GM23338 (cell line): Measurements from ENCODE around the gene GRIK2. TPM values are rescaled to one million over a fixed set of nuclear protein-coding genes. Genes with fewer than 3 reads are reported as not detected.
"Not testable (repeated sequence)": the region's sequence is repeated elsewhere in the genome, so short reads cannot be mapped to it uniquely, and the experiment has no call there.

Source experiments
- ATAC-seq: fragments of 200-7000 bp; cut with Tn5 transposase; 3 replicates; pipeline ENCODE4 v1.9.1; 2020
- DNase-seq: peaks from one replicate; pipeline ENCODE4 v3.0.0-alpha.2; 2015; ENCODE audit warnings: low spot score
- H2AFZ ChIP-seq: fragments of 200-600 bp; sonication (generic); 2 replicates; pipeline ENCODE4 v1.8.0; 2016; ENCODE audit warnings: antibody characterized with exemption, mild to moderate bottlenecking, moderate library complexity
- H3F3A ChIP-seq: fragments of 200-600 bp; sonication (generic); replicated peaks from 2 replicates; pipeline ENCODE4 v1.8.0; 2017; ENCODE audit warnings: antibody characterized with exemption, mixed run types, low read depth
- H3K27ac ChIP-seq: fragments of 200-600 bp; sonication (generic); 2 replicates; pipeline ENCODE4 v1.6.1; 2016; ENCODE audit warnings: low read depth
- H3K27me3 ChIP-seq: fragments of 200-600 bp; sonication (generic); 2 replicates; pipeline ENCODE4 v1.8.0; 2016; ENCODE audit warnings: mild to moderate bottlenecking, mixed run types, moderate library complexity; ENCODE audit not compliant: insufficient read depth
- H3K36me3 ChIP-seq: fragments of 200-600 bp; sonication (generic); 2 replicates; pipeline ENCODE4 v1.8.0; 2016; ENCODE audit warnings: mild to moderate bottlenecking; ENCODE audit not compliant: insufficient read depth
- H3K4me1 ChIP-seq: fragments of 200-600 bp; sonication (generic); 2 replicates; pipeline ENCODE4 v1.8.0; 2016; ENCODE audit warnings: mild to moderate bottlenecking, moderate library complexity; ENCODE audit not compliant: insufficient read depth
- H3K4me2 ChIP-seq: fragments of 200-600 bp; sonication (generic); 2 replicates; pipeline ENCODE4 v1.7.1; 2017; ENCODE audit warnings: mixed run types
- H3K4me3 ChIP-seq: fragments of 200-600 bp; sonication (generic); 2 replicates; pipeline ENCODE4 v1.6.1; 2016; ENCODE audit warnings: mixed run types
- H3K79me2 ChIP-seq: fragments of 200-600 bp; sonication (generic); replicated peaks from 2 replicates; pipeline ENCODE4 v1.8.0; 2017; ENCODE audit warnings: mild to moderate bottlenecking; ENCODE audit not compliant: insufficient read depth
- H3K9me2 ChIP-seq: fragments of 200-600 bp; sonication (generic); 2 replicates; pipeline ENCODE4 v1.8.0; 2017; ENCODE audit not compliant: insufficient read depth
- H4K20me1 ChIP-seq: fragments of 200-600 bp; sonication (generic); replicated peaks from 2 replicates; pipeline ENCODE4 v1.8.0; 2017; ENCODE audit warnings: mild to moderate bottlenecking; ENCODE audit not compliant: insufficient read depth
- H3K27ac Mint-ChIP-seq: 2 replicates; pipeline ENCODE4 v1.8.0; 2020; ENCODE audit warnings: inconsistent platforms, mild to moderate bottlenecking, moderate library complexity, mixed read lengths
- H3K27me3 Mint-ChIP-seq: 3 replicates; pipeline ENCODE4 v1.8.0; 2022; ENCODE audit warnings: low read depth, mild to moderate bottlenecking, moderate library complexity, mixed read lengths, inconsistent platforms; ENCODE audit not compliant: insufficient read depth, poor library complexity
- H3K36me3 Mint-ChIP-seq: 3 replicates; pipeline ENCODE4 v1.8.0; 2021; ENCODE audit warnings: low read depth, mild to moderate bottlenecking, inconsistent platforms, moderate library complexity, mixed read lengths
- H3K4me1 Mint-ChIP-seq: 3 replicates; pipeline ENCODE4 v1.8.0; 2020; ENCODE audit warnings: mild to moderate bottlenecking, inconsistent platforms, mixed read lengths
- H3K4me3 Mint-ChIP-seq: 3 replicates; pipeline ENCODE4 v1.8.0; 2021; ENCODE audit warnings: moderate library complexity, mild to moderate bottlenecking, inconsistent platforms, mixed read lengths
- H3K9me3 Mint-ChIP-seq: 3 replicates; pipeline ENCODE4 v1.8.0; 2020; ENCODE audit warnings: moderate library complexity, mild to moderate bottlenecking, inconsistent platforms, mixed read lengths
- CREB1 ChIP-seq: fragments of 250-450 bp; sonication (Bioruptor Pico); IDR thresholded peaks from 2 replicates; pipeline ENCODE4 v1.5.0; 2020; ENCODE audit warnings: low read depth, mild to moderate bottlenecking, moderate library complexity
- EZH2phosphoT487 ChIP-seq: fragments of 200-600 bp; sonication (generic); IDR thresholded peaks from one replicate; pipeline ENCODE4 v1.8.1; 2018; ENCODE audit warnings: antibody characterized with exemption; ENCODE audit not compliant: unreplicated experiment
- NANOG ChIP-seq: IDR thresholded peaks from 2 replicates; pipeline ENCODE4 v1.6.1; 2016; ENCODE audit warnings: antibody characterized with exemption, borderline replicate concordance
- STAT1 ChIP-seq: IDR thresholded peaks from one replicate; pipeline ENCODE4 v1.6.1; 2016; ENCODE audit warnings: antibody characterized with exemption; ENCODE audit not compliant: unreplicated experiment
- ZNF114 ChIP-seq: fragments of 250-450 bp; sonication (Bioruptor Pico); IDR thresholded peaks from 2 replicates; pipeline ENCODE4 v1.5.0; 2020; ENCODE audit warnings: mild to moderate bottlenecking, moderate library complexity
- ZNF331 ChIP-seq: fragments of 250-450 bp; sonication (Bioruptor Pico); IDR thresholded peaks from 2 replicates; pipeline ENCODE4 v1.5.0; 2020; ENCODE audit warnings: low read depth, mild to moderate bottlenecking, moderate library complexity
- polyA plus RNA-seq: library from polyadenylated mRNA; unstranded; fragments of >200 nt; fragmentation: Nextera tagmentation; extraction: Ambion mirVana; gene quantifications from 2 replicates; pipeline ENCODE4 v1.2.1, GENCODE V29; 2016
- total RNA-seq: library from RNA; depleted of rRNA; stranded (reverse); fragments of >200 nt; shearing (Covaris generic); gene quantifications from 2 replicates; pipeline ENCODE4 v1.2.3, GENCODE V29; 2014
- TF ChIP-seq, protein P1 (sequence below): fragments of 250-450 bp; sonication (Bioruptor Pico); IDR thresholded peaks from 2 replicates; pipeline ENCODE4 v1.5.0; 2020; ENCODE audit warnings: mild to moderate bottlenecking, moderate library complexity
- TF ChIP-seq, protein P2 (sequence below): IDR thresholded peaks from 2 replicates; pipeline ENCODE4 v1.6.1; 2016; ENCODE audit warnings: antibody characterized with exemption
- TF ChIP-seq, protein P3 (sequence below): IDR thresholded peaks from one replicate; pipeline ENCODE4 v1.6.1; 2018; ENCODE audit warnings: antibody characterized with exemption; ENCODE audit not compliant: unreplicated experiment

Gene GRIK2
- total and polyA plus RNA-seq, 2 experiments from 2014 or later, result 0.73 to 3.0 TPM

DNA sequence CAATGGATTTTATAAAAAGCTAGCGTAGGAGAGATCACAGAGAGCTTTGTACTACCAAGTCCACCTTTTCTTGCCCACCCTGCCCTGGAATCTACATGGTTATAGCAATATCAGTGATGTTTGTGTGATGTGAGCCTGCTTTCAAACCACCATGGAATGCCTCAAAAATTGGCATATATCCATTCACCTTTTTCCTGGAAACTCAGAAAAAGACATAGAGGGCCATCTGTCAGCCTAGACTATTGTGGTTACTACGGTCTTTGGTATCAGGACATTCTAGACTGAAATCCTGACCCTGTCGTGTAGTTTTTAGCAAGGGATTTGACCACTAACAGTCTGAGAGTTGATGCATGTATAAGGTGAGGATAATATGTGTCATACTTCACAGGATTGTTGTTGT is 239.6 kb downstream of the GRIK2 start (continued):
- TF ChIP-seq, protein P1, sequence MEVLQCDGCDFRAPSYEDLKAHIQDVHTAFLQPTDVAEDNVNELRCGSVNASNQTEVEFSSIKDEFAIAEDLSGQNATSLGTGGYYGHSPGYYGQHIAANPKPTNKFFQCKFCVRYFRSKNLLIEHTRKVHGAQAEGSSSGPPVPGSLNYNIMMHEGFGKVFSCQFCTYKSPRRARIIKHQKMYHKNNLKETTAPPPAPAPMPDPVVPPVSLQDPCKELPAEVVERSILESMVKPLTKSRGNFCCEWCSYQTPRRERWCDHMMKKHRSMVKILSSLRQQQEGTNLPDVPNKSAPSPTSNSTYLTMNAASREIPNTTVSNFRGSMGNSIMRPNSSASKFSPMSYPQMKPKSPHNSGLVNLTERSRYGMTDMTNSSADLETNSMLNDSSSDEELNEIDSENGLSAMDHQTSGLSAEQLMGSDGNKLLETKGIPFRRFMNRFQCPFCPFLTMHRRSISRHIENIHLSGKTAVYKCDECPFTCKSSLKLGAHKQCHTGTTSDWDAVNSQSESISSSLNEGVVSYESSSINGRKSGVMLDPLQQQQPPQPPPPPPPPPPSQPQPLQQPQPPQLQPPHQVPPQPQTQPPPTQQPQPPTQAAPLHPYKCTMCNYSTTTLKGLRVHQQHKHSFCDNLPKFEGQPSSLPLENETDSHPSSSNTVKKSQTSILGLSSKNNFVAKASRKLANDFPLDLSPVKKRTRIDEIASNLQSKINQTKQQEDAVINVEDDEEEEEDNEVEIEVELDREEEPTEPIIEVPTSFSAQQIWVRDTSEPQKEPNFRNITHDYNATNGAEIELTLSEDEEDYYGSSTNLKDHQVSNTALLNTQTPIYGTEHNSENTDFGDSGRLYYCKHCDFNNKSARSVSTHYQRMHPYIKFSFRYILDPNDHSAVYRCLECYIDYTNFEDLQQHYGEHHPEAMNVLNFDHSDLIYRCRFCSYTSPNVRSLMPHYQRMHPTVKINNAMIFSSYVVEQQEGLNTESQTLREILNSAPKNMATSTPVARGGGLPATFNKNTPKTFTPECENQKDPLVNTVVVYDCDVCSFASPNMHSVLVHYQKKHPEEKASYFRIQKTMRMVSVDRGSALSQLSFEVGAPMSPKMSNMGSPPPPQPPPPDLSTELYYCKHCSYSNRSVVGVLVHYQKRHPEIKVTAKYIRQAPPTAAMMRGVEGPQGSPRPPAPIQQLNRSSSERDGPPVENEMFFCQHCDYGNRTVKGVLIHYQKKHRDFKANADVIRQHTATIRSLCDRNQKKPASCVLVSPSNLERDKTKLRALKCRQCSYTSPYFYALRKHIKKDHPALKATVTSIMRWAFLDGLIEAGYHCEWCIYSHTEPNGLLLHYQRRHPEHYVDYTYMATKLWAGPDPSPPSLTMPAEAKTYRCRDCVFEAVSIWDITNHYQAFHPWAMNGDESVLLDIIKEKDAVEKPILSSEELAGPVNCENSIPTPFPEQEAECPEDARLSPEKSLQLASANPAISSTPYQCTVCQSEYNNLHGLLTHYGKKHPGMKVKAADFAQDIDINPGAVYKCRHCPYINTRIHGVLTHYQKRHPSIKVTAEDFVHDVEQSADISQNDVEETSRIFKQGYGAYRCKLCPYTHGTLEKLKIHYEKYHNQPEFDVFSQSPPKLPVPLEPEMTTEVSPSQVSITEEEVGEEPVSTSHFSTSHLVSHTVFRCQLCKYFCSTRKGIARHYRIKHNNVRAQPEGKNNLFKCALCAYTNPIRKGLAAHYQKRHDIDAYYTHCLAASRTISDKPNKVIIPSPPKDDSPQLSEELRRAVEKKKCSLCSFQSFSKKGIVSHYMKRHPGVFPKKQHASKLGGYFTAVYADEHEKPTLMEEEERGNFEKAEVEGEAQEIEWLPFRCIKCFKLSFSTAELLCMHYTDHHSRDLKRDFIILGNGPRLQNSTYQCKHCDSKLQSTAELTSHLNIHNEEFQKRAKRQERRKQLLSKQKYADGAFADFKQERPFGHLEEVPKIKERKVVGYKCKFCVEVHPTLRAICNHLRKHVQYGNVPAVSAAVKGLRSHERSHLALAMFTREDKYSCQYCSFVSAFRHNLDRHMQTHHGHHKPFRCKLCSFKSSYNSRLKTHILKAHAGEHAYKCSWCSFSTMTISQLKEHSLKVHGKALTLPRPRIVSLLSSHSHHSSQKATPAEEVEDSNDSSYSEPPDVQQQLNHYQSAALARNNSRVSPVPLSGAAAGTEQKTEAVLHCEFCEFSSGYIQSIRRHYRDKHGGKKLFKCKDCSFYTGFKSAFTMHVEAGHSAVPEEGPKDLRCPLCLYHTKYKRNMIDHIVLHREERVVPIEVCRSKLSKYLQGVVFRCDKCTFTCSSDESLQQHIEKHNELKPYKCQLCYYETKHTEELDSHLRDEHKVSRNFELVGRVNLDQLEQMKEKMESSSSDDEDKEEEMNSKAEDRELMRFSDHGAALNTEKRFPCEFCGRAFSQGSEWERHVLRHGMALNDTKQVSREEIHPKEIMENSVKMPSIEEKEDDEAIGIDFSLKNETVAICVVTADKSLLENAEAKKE (CRISPR knock-in tag), result no peak
- TF ChIP-seq, protein P2, sequence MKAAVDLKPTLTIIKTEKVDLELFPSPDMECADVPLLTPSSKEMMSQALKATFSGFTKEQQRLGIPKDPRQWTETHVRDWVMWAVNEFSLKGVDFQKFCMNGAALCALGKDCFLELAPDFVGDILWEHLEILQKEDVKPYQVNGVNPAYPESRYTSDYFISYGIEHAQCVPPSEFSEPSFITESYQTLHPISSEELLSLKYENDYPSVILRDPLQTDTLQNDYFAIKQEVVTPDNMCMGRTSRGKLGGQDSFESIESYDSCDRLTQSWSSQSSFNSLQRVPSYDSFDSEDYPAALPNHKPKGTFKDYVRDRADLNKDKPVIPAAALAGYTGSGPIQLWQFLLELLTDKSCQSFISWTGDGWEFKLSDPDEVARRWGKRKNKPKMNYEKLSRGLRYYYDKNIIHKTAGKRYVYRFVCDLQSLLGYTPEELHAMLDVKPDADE, result no peak
- no peak for TF ChIP-seq CREB1 (CRISPR knock-in tag)

DNA sequence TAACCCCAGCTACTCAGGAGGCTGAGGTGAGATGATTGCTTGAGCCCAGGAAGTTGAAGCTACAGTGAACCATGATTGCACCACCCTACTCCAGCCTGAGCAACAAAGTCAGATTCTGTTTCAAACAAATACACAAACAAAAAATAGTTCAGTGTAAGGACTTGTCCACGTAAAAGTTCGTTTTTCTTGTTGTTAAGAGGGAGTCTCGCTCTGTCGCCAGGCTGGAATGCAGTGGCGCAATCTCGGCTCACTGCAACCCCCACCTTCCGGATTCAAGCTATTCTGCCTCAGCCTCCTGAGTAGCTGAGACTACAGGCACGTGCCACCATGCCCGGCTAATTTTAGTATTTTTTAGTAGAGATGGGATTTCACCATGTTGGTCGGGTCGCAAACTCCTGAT is 245.4 kb downstream of the GRIK2 start:
- H4K20me1 ChIP-seq, H3K27ac ChIP-seq, H3K27me3 ChIP-seq, H3K4me1 ChIP-seq, H3K9me3 Mint-ChIP-seq, H3F3A ChIP-seq, H3K27me3 Mint-ChIP-seq, H3K4me3 Mint-ChIP-seq, H3K27ac Mint-ChIP-seq, H3K36me3 ChIP-seq, H2AFZ ChIP-seq, H3K4me1 Mint-ChIP-seq, H3K4me2 ChIP-seq, ATAC-seq, H3K36me3 Mint-ChIP-seq, H3K4me3 ChIP-seq, H3K9me2 ChIP-seq, H3K79me2 ChIP-seq: not testable (repeated sequence)
- DNase-seq, result peak; percentile 14

DNA sequence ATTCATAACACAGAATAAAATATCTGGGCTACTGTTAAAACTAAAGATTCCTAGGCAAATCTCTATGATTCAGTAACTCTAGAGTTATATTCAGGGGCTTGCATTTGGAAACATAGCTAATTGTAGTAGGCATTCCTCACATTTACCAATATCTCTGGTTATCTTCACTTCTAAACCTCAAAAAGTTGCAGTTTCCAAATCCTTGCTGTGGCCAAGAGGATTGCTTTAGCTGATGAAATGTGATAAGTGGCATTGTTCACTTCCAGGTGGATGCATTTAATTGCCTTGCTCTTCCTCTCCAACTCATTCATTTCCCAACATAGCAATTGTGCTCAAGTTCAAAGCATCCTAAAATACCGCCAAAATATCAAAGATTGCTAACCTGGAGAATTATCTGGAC is 246.6 kb downstream of the GRIK2 start:
- H3F3A ChIP-seq, result no peaks in the 10 kb centered on the region
- no peaks in the 10 kb centered on the region for H3K79me2 ChIP-seq
- no peak overlapping the region for H3K4me3 ChIP-seq
- Mint-ChIP-seq H3K27ac (no peak overlapping the region), H3K4me3 (no peak overlapping the region), H3K9me3 (no peaks in the 10 kb centered on the region), H3K36me3 (no peaks in the 10 kb centered on the region; the same call in 2 of the 3 replicates), H3K4me1 (peaks cover 4% of the 10 kb centered on the region; the same call in 2 of the 3 replicates), H3K27me3 (peaks cover 3% of the 10 kb centered on the region)
- H2AFZ ChIP-seq, result no peak overlapping the region; the same call in 1 of the 2 replicates
- DNase-seq, result no peak
- H3K27me3 ChIP-seq, result no peaks in the 10 kb centered on the region
- H4K20me1 ChIP-seq, result no peaks in the 10 kb centered on the region
- no peaks in the 10 kb centered on the region for H3K36me3 ChIP-seq
- ATAC-seq, result no peak
- H3K27ac ChIP-seq, result no peak overlapping the region
- H3K4me2 ChIP-seq, result no peak overlapping the region
- H3K9me2 ChIP-seq, result no peaks in the 10 kb centered on the region
- no peaks in the 10 kb centered on the region for H3K4me1 ChIP-seq
- TF ChIP-seq, protein P3, sequence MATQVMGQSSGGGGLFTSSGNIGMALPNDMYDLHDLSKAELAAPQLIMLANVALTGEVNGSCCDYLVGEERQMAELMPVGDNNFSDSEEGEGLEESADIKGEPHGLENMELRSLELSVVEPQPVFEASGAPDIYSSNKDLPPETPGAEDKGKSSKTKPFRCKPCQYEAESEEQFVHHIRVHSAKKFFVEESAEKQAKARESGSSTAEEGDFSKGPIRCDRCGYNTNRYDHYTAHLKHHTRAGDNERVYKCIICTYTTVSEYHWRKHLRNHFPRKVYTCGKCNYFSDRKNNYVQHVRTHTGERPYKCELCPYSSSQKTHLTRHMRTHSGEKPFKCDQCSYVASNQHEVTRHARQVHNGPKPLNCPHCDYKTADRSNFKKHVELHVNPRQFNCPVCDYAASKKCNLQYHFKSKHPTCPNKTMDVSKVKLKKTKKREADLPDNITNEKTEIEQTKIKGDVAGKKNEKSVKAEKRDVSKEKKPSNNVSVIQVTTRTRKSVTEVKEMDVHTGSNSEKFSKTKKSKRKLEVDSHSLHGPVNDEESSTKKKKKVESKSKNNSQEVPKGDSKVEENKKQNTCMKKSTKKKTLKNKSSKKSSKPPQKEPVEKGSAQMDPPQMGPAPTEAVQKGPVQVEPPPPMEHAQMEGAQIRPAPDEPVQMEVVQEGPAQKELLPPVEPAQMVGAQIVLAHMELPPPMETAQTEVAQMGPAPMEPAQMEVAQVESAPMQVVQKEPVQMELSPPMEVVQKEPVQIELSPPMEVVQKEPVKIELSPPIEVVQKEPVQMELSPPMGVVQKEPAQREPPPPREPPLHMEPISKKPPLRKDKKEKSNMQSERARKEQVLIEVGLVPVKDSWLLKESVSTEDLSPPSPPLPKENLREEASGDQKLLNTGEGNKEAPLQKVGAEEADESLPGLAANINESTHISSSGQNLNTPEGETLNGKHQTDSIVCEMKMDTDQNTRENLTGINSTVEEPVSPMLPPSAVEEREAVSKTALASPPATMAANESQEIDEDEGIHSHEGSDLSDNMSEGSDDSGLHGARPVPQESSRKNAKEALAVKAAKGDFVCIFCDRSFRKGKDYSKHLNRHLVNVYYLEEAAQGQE, result no peak
- no peak for TF ChIP-seq STAT1
- TF ChIP-seq NANOG, result no peak
- TF ChIP-seq, protein P2, result no peak
- no peak for TF ChIP-seq ZNF331 (CRISPR knock-in tag)
- TF ChIP-seq ZNF114 (CRISPR knock-in tag), result no peak
- TF ChIP-seq EZH2phosphoT487, result no peak
